HEK293 (cell line): ENCODE results near the gene CELF1.

Experiments
- CTCF ChIA-PET: fragments of 350-600 bp; formaldehyde crosslinking; extraction: SDS; loops from one replicate; lab custom pipeline; 2021; ENCODE audit warnings: antibody characterized with exemption; lab: Yijun Ruan, JAX
- POLR2A ChIA-PET: fragments of 300-600 bp; formaldehyde crosslinking; extraction: SDS; loops from one replicate; lab custom pipeline; 2020; ENCODE audit warnings: antibody characterized with exemption, inconsistent platforms; lab: Yijun Ruan, JAX
- H3K27ac ChIP-seq: fragments of 200-500 bp; sonication (Bioruptor generic); 2 replicates; pipeline ENCODE4 v1.5.1; 2014; ENCODE audit warnings: low read depth, low read length, control low read depth, inconsistent platforms; ENCODE audit errors: extremely low read depth
- H3K36me3 ChIP-seq, 2 experiments: fragments of 200-500 bp in 1 of 2; sonication (Bioruptor generic) in 1 of 2; 1 replicate in 1 of 2; 2 replicates in 1 of 2; pipeline ENCODE4 v1.5.1; 2014 to 2017; ENCODE audit warnings: inconsistent platforms in 2 of 2, low read length in 2 of 2; ENCODE audit not compliant: control insufficient read depth in 2 of 2, insufficient read depth in 1 of 2
- H3K4me1 ChIP-seq: fragments of 200-500 bp; sonication (Bioruptor generic); 2 replicates; pipeline ENCODE4 v1.5.1; 2014; ENCODE audit warnings: mild to moderate bottlenecking, low read length, inconsistent platforms; ENCODE audit not compliant: control insufficient read depth, insufficient read depth
- H3K4me3 ChIP-seq: 2 replicates; pipeline ENCODE4 v1.5.1; 2011; ENCODE audit warnings: low read depth, mild to moderate bottlenecking, control low read depth, low read length, moderate library complexity
- H3K9me3 ChIP-seq: fragments of 200-500 bp; sonication (Bioruptor generic); 2 replicates; pipeline ENCODE4 v1.5.1; 2014; ENCODE audit warnings: low read depth, low read length, inconsistent platforms; ENCODE audit not compliant: control insufficient read depth, insufficient read depth
- GLIS1 ChIP-seq: fragments of 450-650 bp; formaldehyde crosslinking; IDR thresholded peaks from 2 replicates; pipeline ENCODE4 v1.5.1; 2016; ENCODE audit warnings: missing biosample characterization, missing genetic modification characterization
- GLIS2 ChIP-seq: fragments of 450-650 bp; formaldehyde crosslinking; IDR thresholded peaks from 2 replicates; pipeline ENCODE4 v1.5.1; 2016; ENCODE audit warnings: missing biosample characterization, missing genetic modification characterization
- HOXC10 ChIP-seq: sonication (generic); formaldehyde crosslinking; IDR thresholded peaks from 2 replicates; pipeline ENCODE4 v1.8.1; 2023; ENCODE audit warnings: mild to moderate bottlenecking, missing genetic modification reagents
- KLF10 ChIP-seq: fragments of 450-650 bp; IDR thresholded peaks from 2 replicates; pipeline ENCODE4 v1.5.1; 2018; ENCODE audit warnings: missing biosample characterization, mild to moderate bottlenecking, missing genetic modification characterization
- KLF8 ChIP-seq: fragments of 450-650 bp; formaldehyde crosslinking; IDR thresholded peaks from 2 replicates; pipeline ENCODE4 v1.5.1; 2016; ENCODE audit warnings: missing biosample characterization, missing genetic modification characterization
- KLF9 ChIP-seq: fragments of 450-650 bp; formaldehyde crosslinking; IDR thresholded peaks from 2 replicates; pipeline ENCODE4 v1.5.1; 2016; ENCODE audit warnings: missing biosample characterization, missing genetic modification characterization, low read depth
- SETDB1 ChIP-seq: IDR thresholded peaks from one replicate; pipeline ENCODE4 v1.6.1; 2017; ENCODE audit warnings: mild to moderate bottlenecking, low read length, moderate library complexity, mixed read lengths; ENCODE audit not compliant: insufficient read length
- SP2 ChIP-seq: fragments of 450-650 bp; formaldehyde crosslinking; IDR thresholded peaks from 2 replicates; pipeline ENCODE4 v1.5.1; 2016; ENCODE audit warnings: missing biosample characterization, missing genetic modification characterization
- SP3 ChIP-seq: fragments of 450-650 bp; formaldehyde crosslinking; IDR thresholded peaks from 2 replicates; pipeline ENCODE4 v1.5.1; 2016; ENCODE audit warnings: missing biosample characterization, missing genetic modification characterization
- YY1 ChIP-seq: fragments of 450-650 bp; formaldehyde crosslinking; IDR thresholded peaks from 2 replicates; pipeline ENCODE4 v1.5.1; 2018; ENCODE audit warnings: missing biosample characterization, missing genetic modification characterization
- YY2 ChIP-seq: fragments of 450-650 bp; formaldehyde crosslinking; IDR thresholded peaks from 2 replicates; pipeline ENCODE4 v1.5.1; 2016; ENCODE audit warnings: missing biosample characterization, missing genetic modification characterization
- ZBTB20 ChIP-seq: fragments of 450-650 bp; formaldehyde crosslinking; IDR thresholded peaks from 2 replicates; pipeline ENCODE4 v1.5.1; 2016; ENCODE audit warnings: missing biosample characterization, missing genetic modification characterization
- ZBTB7A ChIP-seq: fragments of 450-650 bp; formaldehyde crosslinking; IDR thresholded peaks from 2 replicates; pipeline ENCODE4 v1.5.1; 2016; ENCODE audit warnings: low read depth, missing biosample characterization, missing genetic modification characterization
- ZEB2 ChIP-seq: fragments of 450-650 bp; formaldehyde crosslinking; IDR thresholded peaks from 2 replicates; pipeline ENCODE4 v1.5.1; 2016; ENCODE audit warnings: missing biosample characterization, missing genetic modification characterization
- ZFHX2 ChIP-seq: fragments of 450-650 bp; formaldehyde crosslinking; conservative IDR thresholded peaks from 2 replicates; pipeline ENCODE4 v1.5.1; 2016; ENCODE audit warnings: missing biosample characterization, missing genetic modification characterization
- ZIC2 ChIP-seq: fragments of 450-650 bp; formaldehyde crosslinking; IDR thresholded peaks from 2 replicates; pipeline ENCODE4 v1.5.1; 2016; ENCODE audit warnings: missing biosample characterization, missing genetic modification characterization
- ZNF112 ChIP-seq: fragments of 450-650 bp; formaldehyde crosslinking; IDR thresholded peaks from 2 replicates; pipeline ENCODE4 v1.5.0; 2017; ENCODE audit warnings: missing biosample characterization, missing genetic modification characterization
- ZNF335 ChIP-seq: fragments of 450-650 bp; formaldehyde crosslinking; conservative IDR thresholded peaks from 2 replicates; pipeline ENCODE4 v1.5.1; 2016; ENCODE audit warnings: missing biosample characterization, missing genetic modification characterization
- ZNF473 ChIP-seq: fragments of 450-650 bp; formaldehyde crosslinking; IDR thresholded peaks from 2 replicates; pipeline ENCODE4 v1.5.1; 2017; ENCODE audit warnings: missing biosample characterization, missing genetic modification characterization
- ZNF548 ChIP-seq: fragments of 450-650 bp; formaldehyde crosslinking; IDR thresholded peaks from 2 replicates; pipeline ENCODE4 v1.5.1; 2016; ENCODE audit warnings: missing biosample characterization, missing genetic modification characterization
- ZNF571 ChIP-seq: fragments of 450-650 bp; formaldehyde crosslinking; IDR thresholded peaks from 2 replicates; pipeline ENCODE4 v1.5.0; 2017; ENCODE audit warnings: missing biosample characterization, missing genetic modification characterization
- ZNF660 ChIP-seq: fragments of 450-650 bp; IDR thresholded peaks from 2 replicates; pipeline ENCODE4 v1.5.1; 2018; ENCODE audit warnings: missing biosample characterization, mild to moderate bottlenecking, missing genetic modification characterization
- ZNF677 ChIP-seq: fragments of 450-650 bp; IDR thresholded peaks from 2 replicates; pipeline ENCODE4 v1.5.0; 2018; ENCODE audit warnings: missing biosample characterization, mild to moderate bottlenecking, missing genetic modification characterization, moderate library complexity
- ZNF76 ChIP-seq: fragments of 450-650 bp; formaldehyde crosslinking; IDR thresholded peaks from 2 replicates; pipeline ENCODE4; 2016; ENCODE audit warnings: low read depth, missing biosample characterization, missing genetic modification characterization, borderline replicate concordance
- ZNF777 ChIP-seq: fragments of 450-650 bp; formaldehyde crosslinking; IDR thresholded peaks from 2 replicates; pipeline ENCODE4 v1.5.1; 2017; ENCODE audit warnings: missing biosample characterization, missing genetic modification characterization, borderline replicate concordance
- ZXDB ChIP-seq: fragments of 450-650 bp; formaldehyde crosslinking; IDR thresholded peaks from 2 replicates; pipeline ENCODE4 v1.5.1; 2016; ENCODE audit warnings: missing biosample characterization, missing genetic modification characterization
- TF ChIP-seq, protein P1 (sequence below): fragments of 450-650 bp; formaldehyde crosslinking; IDR thresholded peaks from 2 replicates; pipeline ENCODE4 v1.5.1; 2016; ENCODE audit warnings: missing biosample characterization, missing genetic modification characterization
- TF ChIP-seq, protein P2 (sequence below): sonication (generic); formaldehyde crosslinking; IDR thresholded peaks from 2 replicates; pipeline ENCODE4 v1.8.1; 2022; ENCODE audit warnings: mild to moderate bottlenecking, moderate library complexity, missing genetic modification reagents
- TF ChIP-seq, protein P3 (sequence below): fragments of 450-650 bp; formaldehyde crosslinking; IDR thresholded peaks from 2 replicates; pipeline ENCODE4 v1.5.1; 2016; ENCODE audit warnings: missing biosample characterization, missing genetic modification characterization
- TF ChIP-seq, protein P4 (sequence below): fragments of 450-650 bp; formaldehyde crosslinking; IDR thresholded peaks from 2 replicates; pipeline ENCODE4 v1.5.1; 2016; ENCODE audit warnings: missing biosample characterization, missing genetic modification characterization
- TF ChIP-seq, protein P5 (sequence below): fragments of 450-650 bp; formaldehyde crosslinking; optimal IDR thresholded peaks from 2 replicates; pipeline ENCODE3; 2016; ENCODE audit warnings: missing biosample characterization, mild to moderate bottlenecking, missing genetic modification characterization

The CELF1 gene

DNA sequence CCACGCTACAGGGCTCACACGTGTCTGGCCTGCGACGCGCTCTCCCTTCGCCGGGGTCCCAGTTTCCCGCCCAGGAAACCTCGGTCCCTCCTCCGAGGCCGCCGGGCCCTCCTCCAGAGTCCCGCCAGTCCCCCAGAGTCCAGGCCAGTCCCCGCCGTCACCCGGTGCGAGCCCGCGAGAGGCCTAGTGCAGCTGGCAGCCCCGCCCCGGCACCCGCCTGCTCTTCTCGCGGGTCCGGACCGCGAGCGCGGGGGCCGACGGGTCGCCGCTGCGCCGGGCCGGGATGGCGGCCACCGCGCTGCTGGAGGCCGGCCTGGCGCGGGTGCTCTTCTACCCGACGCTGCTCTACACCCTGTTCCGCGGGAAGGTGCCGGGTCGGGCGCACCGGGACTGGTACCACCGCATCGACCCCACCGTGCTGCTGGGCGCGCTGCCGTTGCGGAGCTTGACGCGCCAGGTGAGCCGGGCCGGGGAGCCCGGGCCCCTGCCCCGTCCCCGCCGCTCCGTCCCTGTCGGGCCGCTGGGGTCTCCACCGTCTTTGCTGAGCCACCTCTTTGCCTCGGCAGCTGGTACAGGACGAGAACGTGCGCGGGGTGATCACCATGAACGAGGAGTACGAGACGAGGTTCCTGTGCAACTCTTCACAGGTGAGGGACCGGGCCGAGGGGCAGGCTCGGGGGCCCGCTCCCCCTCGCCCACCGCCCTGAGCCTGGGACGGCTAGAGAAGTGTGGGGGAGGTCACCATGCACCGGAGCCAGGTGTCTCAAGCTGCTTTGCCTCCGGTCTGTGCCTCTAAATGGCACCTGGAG is 12.6 kb upstream of the CELF1 start, which contains the start of gene PTPMT1:
TSS of gene PTPMT1 (plus strand) at position 260 of the 809 bp plus-strand sequence. CDS start at position 284, 24 bp downstream.
- Histone ChIP-seq H3K36me3 (peaks cover 10 to 23% of the 10 kb centered on the region in 2 experiments; a peak in 2 of 3 replicates), H3K9me3 (no peaks in the 10 kb centered on the region), H3K4me1 (no peaks in the 10 kb centered on the region), H3K4me3 (peak within 1 kb of the TSS; percentile 80), H3K27ac (peak within 1 kb of the TSS; percentile 93)
- ChIA-PET CTCF (interaction anchor here (0.6 to 4.1 kb wide), 4 partner anchors 9 to 96 kb away, joined by 3 to 16 read pairs (median 7); partner anchors contain the start of gene CELF1), POLR2A (interaction anchor here (0.5 to 5.0 kb wide), 5 partner anchors 13 to 153 kb away, joined by 3 to 31 read pairs (median 4); partner anchors contain the start of genes CELF1, KBTBD4 and NDUFS3)
- TF ChIP-seq ZNF777 (tag by site-specific recombination) (peak; percentile 16; the same call in 1 of the 2 replicates), SP3 (tag by site-specific recombination) (peak; percentile 73), ZEB2 (tag by site-specific recombination) (0 out of 2 replicates have a peak, but pooled peaks have one; percentile 44), ZNF571 (tag by site-specific recombination) (no peak), KLF9 (peak; percentile 52; the same call in 1 of the 2 replicates), KLF10 (tag by site-specific recombination) (peak; percentile 33; the same call in 1 of the 2 replicates), ZIC2 (tag by site-specific recombination) (peak; percentile 32), SP2 (peak; percentile 82), YY2 (0 out of 2 replicates have a peak, but pooled peaks have one; percentile 29), HOXC10 (CRISPR knock-in tag) (0 out of 2 replicates have a peak, but pooled peaks have one; percentile 42), GLIS1 (tag by site-specific recombination) (peak; percentile 80), KLF8 (peak; percentile 46; the same call in 1 of the 2 replicates), ZNF548 (tag by site-specific recombination) (no peak), ZNF677 (tag by site-specific recombination) (0 out of 2 replicates have a peak, but pooled peaks have one; percentile 20), YY1 (tag by site-specific recombination) (peak; percentile 76), GLIS2 (tag by site-specific recombination) (peak; percentile 83; the same call in 1 of the 2 replicates), ZFHX2 (tag by site-specific recombination) (peak; percentile 19; the same call in 1 of the 2 replicates), ZBTB20 (tag by site-specific recombination) (peak; percentile 79), ZNF76 (tag by site-specific recombination) (peak; percentile 40; the same call in 1 of the 2 replicates), ZNF112 (no peak), ZNF660 (tag by site-specific recombination) (0 out of 2 replicates have a peak, but pooled peaks have one; percentile 40), ZNF473 (tag by site-specific recombination) (no peak), SETDB1 (no peak), ZXDB (tag by site-specific recombination) (peak; percentile 13; the same call in 1 of the 2 replicates), ZNF335 (tag by site-specific recombination) (peak; percentile 7; the same call in 1 of the 2 replicates), ZBTB7A (tag by site-specific recombination) (no peak)
- TF ChIP-seq, protein P1, sequence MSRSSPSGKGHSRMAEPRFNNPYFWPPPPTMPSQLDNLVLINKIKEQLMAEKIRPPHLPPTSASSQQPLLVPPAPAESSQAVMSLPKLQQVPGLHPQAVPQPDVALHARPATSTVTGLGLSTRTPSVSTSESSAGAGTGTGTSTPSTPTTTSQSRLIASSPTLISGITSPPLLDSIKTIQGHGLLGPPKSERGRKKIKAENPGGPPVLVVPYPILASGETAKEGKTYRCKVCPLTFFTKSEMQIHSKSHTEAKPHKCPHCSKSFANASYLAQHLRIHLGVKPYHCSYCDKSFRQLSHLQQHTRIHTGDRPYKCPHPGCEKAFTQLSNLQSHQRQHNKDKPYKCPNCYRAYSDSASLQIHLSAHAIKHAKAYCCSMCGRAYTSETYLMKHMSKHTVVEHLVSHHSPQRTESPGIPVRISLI: no peak
- TF ChIP-seq, protein P2, sequence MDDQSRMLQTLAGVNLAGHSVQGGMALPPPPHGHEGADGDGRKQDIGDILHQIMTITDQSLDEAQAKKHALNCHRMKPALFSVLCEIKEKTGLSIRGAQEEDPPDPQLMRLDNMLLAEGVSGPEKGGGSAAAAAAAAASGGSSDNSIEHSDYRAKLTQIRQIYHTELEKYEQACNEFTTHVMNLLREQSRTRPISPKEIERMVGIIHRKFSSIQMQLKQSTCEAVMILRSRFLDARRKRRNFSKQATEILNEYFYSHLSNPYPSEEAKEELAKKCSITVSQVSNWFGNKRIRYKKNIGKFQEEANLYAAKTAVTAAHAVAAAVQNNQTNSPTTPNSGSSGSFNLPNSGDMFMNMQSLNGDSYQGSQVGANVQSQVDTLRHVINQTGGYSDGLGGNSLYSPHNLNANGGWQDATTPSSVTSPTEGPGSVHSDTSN (CRISPR knock-in tag): peak; percentile 90
- TF ChIP-seq, protein P3, sequence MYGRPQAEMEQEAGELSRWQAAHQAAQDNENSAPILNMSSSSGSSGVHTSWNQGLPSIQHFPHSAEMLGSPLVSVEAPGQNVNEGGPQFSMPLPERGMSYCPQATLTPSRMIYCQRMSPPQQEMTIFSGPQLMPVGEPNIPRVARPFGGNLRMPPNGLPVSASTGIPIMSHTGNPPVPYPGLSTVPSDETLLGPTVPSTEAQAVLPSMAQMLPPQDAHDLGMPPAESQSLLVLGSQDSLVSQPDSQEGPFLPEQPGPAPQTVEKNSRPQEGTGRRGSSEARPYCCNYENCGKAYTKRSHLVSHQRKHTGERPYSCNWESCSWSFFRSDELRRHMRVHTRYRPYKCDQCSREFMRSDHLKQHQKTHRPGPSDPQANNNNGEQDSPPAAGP (tag by site-specific recombination): no peak
- TF ChIP-seq, protein P4, sequence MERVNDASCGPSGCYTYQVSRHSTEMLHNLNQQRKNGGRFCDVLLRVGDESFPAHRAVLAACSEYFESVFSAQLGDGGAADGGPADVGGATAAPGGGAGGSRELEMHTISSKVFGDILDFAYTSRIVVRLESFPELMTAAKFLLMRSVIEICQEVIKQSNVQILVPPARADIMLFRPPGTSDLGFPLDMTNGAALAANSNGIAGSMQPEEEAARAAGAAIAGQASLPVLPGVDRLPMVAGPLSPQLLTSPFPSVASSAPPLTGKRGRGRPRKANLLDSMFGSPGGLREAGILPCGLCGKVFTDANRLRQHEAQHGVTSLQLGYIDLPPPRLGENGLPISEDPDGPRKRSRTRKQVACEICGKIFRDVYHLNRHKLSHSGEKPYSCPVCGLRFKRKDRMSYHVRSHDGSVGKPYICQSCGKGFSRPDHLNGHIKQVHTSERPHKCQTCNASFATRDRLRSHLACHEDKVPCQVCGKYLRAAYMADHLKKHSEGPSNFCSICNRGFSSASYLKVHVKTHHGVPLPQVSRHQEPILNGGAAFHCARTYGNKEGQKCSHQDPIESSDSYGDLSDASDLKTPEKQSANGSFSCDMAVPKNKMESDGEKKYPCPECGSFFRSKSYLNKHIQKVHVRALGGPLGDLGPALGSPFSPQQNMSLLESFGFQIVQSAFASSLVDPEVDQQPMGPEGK (tag by site-specific recombination): 0 out of 2 replicates have a peak, but pooled peaks have one; percentile 16
- TF ChIP-seq, protein P5, sequence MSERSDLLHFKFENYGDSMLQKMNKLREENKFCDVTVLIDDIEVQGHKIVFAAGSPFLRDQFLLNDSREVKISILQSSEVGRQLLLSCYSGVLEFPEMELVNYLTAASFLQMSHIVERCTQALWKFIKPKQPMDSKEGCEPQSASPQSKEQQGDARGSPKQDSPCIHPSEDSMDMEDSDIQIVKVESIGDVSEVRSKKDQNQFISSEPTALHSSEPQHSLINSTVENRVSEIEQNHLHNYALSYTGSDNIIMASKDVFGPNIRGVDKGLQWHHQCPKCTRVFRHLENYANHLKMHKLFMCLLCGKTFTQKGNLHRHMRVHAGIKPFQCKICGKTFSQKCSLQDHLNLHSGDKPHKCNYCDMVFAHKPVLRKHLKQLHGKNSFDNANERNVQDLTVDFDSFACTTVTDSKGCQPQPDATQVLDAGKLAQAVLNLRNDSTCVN (tag by site-specific recombination): peak; percentile 77
